ENCODE measurements around the gene TWNK. TPM values are rescaled to one million over a fixed set of nuclear protein-coding genes. Genes with fewer than 3 reads are reported as not detected.

Gene TWNK
- total and polyA plus RNA-seq, 10 of the 15 experiments (the other 5 are each of a cell fraction or from before 2014, with no cell fraction given): 13.6 to 32.8 (median 18.0) TPM

GRCh38 chr10:100968062-100968736, 19.1 kb upstream of the TWNK start (continued):
- TF ChIP-seq ZBTB40 (IDR thresholded peaks at IDR 0.05; ENCODE audit: borderline replicate concordance) (no peak), JUND (IDR thresholded peaks at IDR 0.05; ENCODE audit: low read depth, low read length) (no peak), NFXL1 (IDR thresholded peaks at IDR 0.05; ENCODE audit: borderline replicate concordance) (no peak), STAT1 (conservative IDR thresholded peaks at IDR 0.05) (no peak), GABPA (IDR thresholded peaks at IDR 0.05; ENCODE audit: low read depth) (no peak), KLF5 (IDR thresholded peaks at IDR 0.05; ENCODE audit: partially characterized antibody) (no peak), LARP7 (IDR thresholded peaks at IDR 0.05) (no peak), NFYB (IDR thresholded peaks at IDR 0.05; ENCODE audit: insufficient read depth, low read depth, low read length) (no peak), USF1 (IDR thresholded peaks at IDR 0.05; ENCODE audit: borderline replicate concordance, extremely low read length, insufficient read depth, low read depth, low read length) (no peak)
